HepG2 (cell line): ENCODE data around the gene IRF4. TPM values are rescaled to one million over a fixed set of nuclear protein-coding genes. Genes with fewer than 3 reads are reported as not detected.

Experiments used
- MLXIP ChIP-seq: sonication (generic); formaldehyde crosslinking; IDR thresholded peaks from 2 replicates; pipeline ENCODE4 v1.9.0; 2021; ENCODE audit warnings: missing genetic modification reagents, borderline replicate concordance
- TBX2 ChIP-seq: sonication (generic); formaldehyde crosslinking; IDR thresholded peaks from 2 replicates; pipeline ENCODE4 v1.5.0; 2020; ENCODE audit warnings: missing genetic modification reagents, mild to moderate bottlenecking, borderline replicate concordance
- ZFAT ChIP-seq: sonication (generic); formaldehyde crosslinking; conservative IDR thresholded peaks from 2 replicates; pipeline ENCODE4 v1.8.1; 2023; ENCODE audit warnings: missing genetic modification reagents, inconsistent platforms
- polyA plus RNA-seq, 8 experiments: library from polyadenylated mRNA; depleted of rRNA in 3 of 8; stranded (reverse) in 7 of 8; unstranded in 1 of 8; fragments of >200 nt; fragmentation: Illumina TruSeq in 4 of 8; extraction: Trizol in 4 of 8; gene quantifications; 2 replicates each; pipeline versions ENCODE4 v1.2.1 to v1.2.3, GENCODE V29; 2011 to 2016; ENCODE audit warnings: low read depth in 4 of 8, missing spikeins in 1 of 8, mixed read lengths in 1 of 8; ENCODE audit not compliant: insufficient read depth in 1 of 8
- total RNA-seq, 5 experiments: library from RNA; depleted of rRNA; stranded (reverse); fragments of >200 nt; fragmentation: Illumina TruSeq; extraction: Trizol; gene quantifications; 2 replicates each; pipeline ENCODE4 v1.2.3, GENCODE V29; 2016; ENCODE audit warnings: low read depth in 1 of 5

Gene IRF4
- total and polyA plus RNA-seq, 2 of the 13 experiments (the other 11 are each of a cell fraction or from before 2014, with no cell fraction given): 0.07 to 0.09 TPM

- TF ChIP-seq MLXIP (CRISPR knock-in tag) (no peak), TBX2 (CRISPR knock-in tag) (no peak), ZFAT (no peak)
Observed at GRCh38 chr6:456887-457286, 65.3 kb downstream of the IRF4 start (continued).

Other genes starting within 250 kb of the IRF4 start
- gene DUSP22, start 99.3 kb upstream of the IRF4 start, total RNA-seq (2016; rRNA removed; fragmentation: Illumina TruSeq; extraction: Trizol): 29.1 and 32.8 TPM in 2 replicates
- 20.2 and 22.5 TPM in 2 replicates for gene DUSP22, start 99.3 kb upstream of the IRF4 start, polyA plus RNA-seq (2011; rRNA removed)